ENCODE data around the gene TYMP. TPM values are rescaled to one million over a fixed set of nuclear protein-coding genes. Genes with fewer than 3 reads are reported as not detected.

The TYMP gene
- total and polyA plus RNA-seq, 2 of the 8 experiments (the other 6 are each of a cell fraction or from before 2014, with no cell fraction given), result 0.43 to 0.48 TPM

DNA sequence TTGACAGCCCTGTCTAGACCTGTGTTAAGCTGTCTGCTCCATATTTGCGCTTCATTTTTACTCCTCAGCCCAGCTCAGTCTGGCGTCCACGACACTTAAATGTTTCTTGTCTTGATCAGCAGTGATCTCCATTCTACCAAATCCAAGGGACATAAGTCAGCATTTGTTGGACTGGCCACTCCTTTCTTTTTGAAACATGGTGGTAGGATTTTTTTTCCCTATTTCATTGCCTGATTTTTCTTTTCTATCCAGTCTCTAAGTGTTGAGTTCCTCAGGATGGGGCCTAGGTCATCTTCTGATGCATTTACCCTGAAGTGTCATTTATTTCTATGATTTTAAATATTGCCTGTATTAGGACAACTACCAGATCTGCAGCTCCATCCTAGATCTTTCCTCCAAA, 20.9 kb downstream of the TYMP start:
- no peak for FAIRE-seq
- ChIA-PET CTCF (ENCODE audit: partially characterized antibody) (interaction anchor here (0.6 to 1.6 kb wide), 4 partner anchors 14 to 93 kb away, joined by 3 to 6 read pairs (median 4); partner anchors contain the start of gene SCO2), POLR2A (ENCODE audit: partially characterized antibody) (interaction anchor here (0.8 to 3.5 kb wide), 9 partner anchors 8 to 55 kb away, joined by 3 to 32 read pairs (median 3); partner anchors contain the start of gene SCO2)
- Histone ChIP-seq H2BK5ac (ENCODE audit: low read depth, low read length) (no peak overlapping the region), H2BK20ac (ENCODE audit: low read length) (no peak overlapping the region), H3K27ac (ENCODE audit: low read depth, low read length) (no peak overlapping the region), H4K5ac (ENCODE audit: insufficient read length, low read depth, low read length) (no peak overlapping the region), H2BK120ac (replicated peaks; ENCODE audit: low read depth, low read length) (no peak overlapping the region), H4K91ac (replicated peaks; ENCODE audit: insufficient read length, low read length) (no peak overlapping the region), H2BK15ac (ENCODE audit: low read length) (no peak overlapping the region), H3K4me2 (ENCODE audit: insufficient read depth in 1 of 2, low read depth in 2 of 2, low read length in 2 of 2) (peak overlapping the region; percentile 73 to 85), H3K4me1 (replicated peaks in 1 of 4; ENCODE audit: control insufficient read depth in 3 of 4, insufficient read depth in 4 of 4, low read length in 3 of 4) (peaks cover 2 to 8% (median 5%) of the 10 kb centered on the region in 4 experiments), H3K79me1 (ENCODE audit: low read depth, low read length) (peaks cover 15% of the 10 kb centered on the region; the same call in 1 of the 2 replicates), H3K9ac (replicated peaks in 1 of 4; ENCODE audit: extremely low read depth in 1 of 4, low read depth in 3 of 4, low read length in 3 of 4) (peak overlapping the region in 3 of 4 experiments; percentile 30 to 59 (median 48); a peak in 4 of 7 replicates), H4K8ac (ENCODE audit: extremely low read depth, insufficient read depth, low read length) (no peak overlapping the region), H3K23me2 (ENCODE audit: low read depth, low read length) (peaks cover 11% of the 10 kb centered on the region; the same call in 1 of the 2 replicates), H4K20me1 (replicated peaks in 1 of 2; ENCODE audit: control insufficient read depth in 1 of 2, insufficient read depth in 2 of 2, low read length in 2 of 2) (peaks cover 3 to 22% of the 10 kb centered on the region in 2 experiments), H3K27me3 (replicated peaks in 1 of 4; ENCODE audit: control insufficient read depth in 3 of 4, extremely low read depth in 1 of 4, insufficient read depth in 3 of 4, low read length in 3 of 4) (no peaks in the 10 kb centered on the region), H3K4ac (replicated peaks; ENCODE audit: insufficient read length, low read depth, low read length) (no peak overlapping the region), H3K18ac (ENCODE audit: extremely low read depth, low read length) (no peak overlapping the region), H3K79me2 (ENCODE audit: control insufficient read depth in 1 of 2, insufficient read depth in 2 of 2, low read length in 2 of 2) (peaks cover 0 to 32% of the 10 kb centered on the region in 2 experiments; a peak in 3 of 4 replicates), H3K4me3 (ENCODE audit: extremely low read depth in 1 of 4, insufficient read depth in 2 of 4, low read depth in 3 of 4, low read length in 4 of 4) (peak overlapping the region; percentile 83 to 97 (median 85)), H3K9me3 (ENCODE audit: insufficient read depth in 2 of 2, low read depth in 1 of 2, low read length in 1 of 2) (no peaks in the 10 kb centered on the region), H2BK12ac (ENCODE audit: low read depth, low read length) (no peak overlapping the region), H2AK5ac (ENCODE audit: low read depth, low read length) (no peak overlapping the region), H3K23ac (ENCODE audit: insufficient read length) (no peak overlapping the region), H3K56ac (replicated peaks; ENCODE audit: insufficient read length, low read depth, low read length) (no peak overlapping the region), H3K36me3 (ENCODE audit: control insufficient read depth in 2 of 4, insufficient read depth in 4 of 4, low read length in 3 of 4) (peaks cover 0 to 15% (median 0%) of the 10 kb centered on the region in 4 experiments; a peak in 3 of 8 replicates), H3K14ac (ENCODE audit: insufficient read length) (no peak overlapping the region), H2AFZ (ENCODE audit: low read length) (no peak overlapping the region)
- no peak for DNase-seq (ENCODE audit: low read depth in 1 of 2, low spot score in 2 of 2)
- 61% methylated on average over 3 of the region's 3 CpGs; no CpG with 5 or more reads in 1 of the 2 experiments for whole genome bisulfite sequencing, 2 experiments (ENCODE audit: extremely low coverage in 1 of 2, insufficient coverage in 1 of 2, insufficient read length in 1 of 2, insufficient replicate concordance in 2 of 2, low coverage in 1 of 2, low lambda C conversion rate in 2 of 2, missing lambda C conversion rate in 1 of 2)
- TF ChIP-seq KDM1A (IDR thresholded peaks at IDR 0.05; ENCODE audit: borderline replicate concordance, low read length) (no peak), SIX5 (IDR thresholded peaks at IDR 0.05; ENCODE audit: low read depth, low read length) (no peak), CBX8 (IDR thresholded peaks at IDR 0.05; ENCODE audit: borderline replicate concordance, low read depth, low read length) (no peak), CHD2 (IDR thresholded peaks at IDR 0.05; ENCODE audit: low read length) (no peak), SP4 (IDR thresholded peaks at IDR 0.05; ENCODE audit: low read length) (no peak), SP2 (IDR thresholded peaks at IDR 0.05; ENCODE audit: low read length) (no peak), KDM5A (IDR thresholded peaks at IDR 0.05; ENCODE audit: low read length) (no peak), BRCA1 (IDR thresholded peaks at IDR 0.05; ENCODE audit: low read depth, low read length) (no peak), FOSL1 (IDR thresholded peaks at IDR 0.05; ENCODE audit: insufficient read depth, low read depth, low read length) (no peak), NRF1 (IDR thresholded peaks at IDR 0.05; ENCODE audit: low read depth, low read length) (no peak), GABPA (IDR thresholded peaks at IDR 0.05; ENCODE audit: borderline replicate concordance, insufficient read depth, low read length) (no peak)
- TF ChIP-seq, protein P1, sequence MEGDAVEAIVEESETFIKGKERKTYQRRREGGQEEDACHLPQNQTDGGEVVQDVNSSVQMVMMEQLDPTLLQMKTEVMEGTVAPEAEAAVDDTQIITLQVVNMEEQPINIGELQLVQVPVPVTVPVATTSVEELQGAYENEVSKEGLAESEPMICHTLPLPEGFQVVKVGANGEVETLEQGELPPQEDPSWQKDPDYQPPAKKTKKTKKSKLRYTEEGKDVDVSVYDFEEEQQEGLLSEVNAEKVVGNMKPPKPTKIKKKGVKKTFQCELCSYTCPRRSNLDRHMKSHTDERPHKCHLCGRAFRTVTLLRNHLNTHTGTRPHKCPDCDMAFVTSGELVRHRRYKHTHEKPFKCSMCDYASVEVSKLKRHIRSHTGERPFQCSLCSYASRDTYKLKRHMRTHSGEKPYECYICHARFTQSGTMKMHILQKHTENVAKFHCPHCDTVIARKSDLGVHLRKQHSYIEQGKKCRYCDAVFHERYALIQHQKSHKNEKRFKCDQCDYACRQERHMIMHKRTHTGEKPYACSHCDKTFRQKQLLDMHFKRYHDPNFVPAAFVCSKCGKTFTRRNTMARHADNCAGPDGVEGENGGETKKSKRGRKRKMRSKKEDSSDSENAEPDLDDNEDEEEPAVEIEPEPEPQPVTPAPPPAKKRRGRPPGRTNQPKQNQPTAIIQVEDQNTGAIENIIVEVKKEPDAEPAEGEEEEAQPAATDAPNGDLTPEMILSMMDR (IDR thresholded peaks at IDR 0.05; ENCODE audit: control extremely low read depth in 1 of 3, insufficient read depth in 1 of 3, low read depth in 1 of 3, low read length in 3 of 3), result no peak
